Loucy (cell line): ENCODE measurements around the gene MSRB2.

Experiments used
- H2AFZ ChIP-seq: fragments of 200-600 bp; sonication (generic); 2 replicates; pipeline ENCODE4 v1.6.0; 2016; ENCODE audit warnings: antibody characterized with exemption, mild to moderate bottlenecking, low read length, moderate library complexity
- H3F3A ChIP-seq: fragments of 200-600 bp; 2 replicates; pipeline ENCODE4 v1.6.0; 2016; ENCODE audit warnings: antibody characterized with exemption, low read depth, mild to moderate bottlenecking
- H3K27me3 ChIP-seq: fragments of 200-600 bp; sonication (generic); 2 replicates; pipeline ENCODE4 v1.6.1; 2014; ENCODE audit warnings: low read length, mild to moderate bottlenecking; ENCODE audit not compliant: insufficient read depth, poor library complexity, severe bottlenecking
- H3K36me3 ChIP-seq: fragments of 200-600 bp; sonication (generic); 2 replicates; pipeline ENCODE4 v1.6.1; 2016; ENCODE audit warnings: low read length; ENCODE audit not compliant: insufficient read depth
- H3K4me1 ChIP-seq: fragments of 200-600 bp; sonication (generic); 2 replicates; pipeline ENCODE4 v1.5.1; 2014; ENCODE audit warnings: low read length, mild to moderate bottlenecking; ENCODE audit not compliant: insufficient read depth, poor library complexity, severe bottlenecking
- H3K4me2 ChIP-seq: fragments of 200-600 bp; sonication (generic); 2 replicates; pipeline ENCODE4 v1.6.0; 2014; ENCODE audit warnings: antibody characterized with exemption, low read length, low read depth, mild to moderate bottlenecking; ENCODE audit not compliant: poor library complexity, severe bottlenecking
- H3K4me3 ChIP-seq: fragments of 200-600 bp; sonication (generic); 2 replicates; pipeline ENCODE4 v1.5.1; 2014; ENCODE audit warnings: low read length, mild to moderate bottlenecking, mixed read lengths; ENCODE audit not compliant: poor library complexity, severe bottlenecking
- H3K79me2 ChIP-seq: fragments of 200-600 bp; sonication (generic); 2 replicates; pipeline ENCODE4 v1.6.1; 2014; ENCODE audit warnings: low read length; ENCODE audit not compliant: insufficient read depth
- H3K9ac ChIP-seq: fragments of 200-600 bp; sonication (generic); 2 replicates; pipeline ENCODE4 v1.6.0; 2014; ENCODE audit warnings: mild to moderate bottlenecking, low read depth, low read length, moderate library complexity; ENCODE audit not compliant: poor library complexity, severe bottlenecking
- H3K9me2 ChIP-seq: fragments of 200-600 bp; sonication (generic); replicated peaks from 2 replicates; pipeline ENCODE4 v1.6.1; 2016; ENCODE audit warnings: low read depth, low read length, mixed read lengths
- H3K9me3 ChIP-seq: fragments of 200-600 bp; sonication (generic); 2 replicates; pipeline ENCODE4 v1.6.1; 2014; ENCODE audit warnings: mild to moderate bottlenecking, antibody characterized with exemption, low read length, low read depth; ENCODE audit not compliant: insufficient read depth
- H4K20me1 ChIP-seq: fragments of 200-600 bp; sonication (generic); 2 replicates; pipeline ENCODE4 v1.6.0; 2014; ENCODE audit warnings: antibody characterized with exemption, low read length, mild to moderate bottlenecking; ENCODE audit not compliant: insufficient read depth, poor library complexity, severe bottlenecking
- CTCF ChIP-seq: fragments of 200-600 bp; sonication (generic); conservative IDR thresholded peaks from 2 replicates; pipeline ENCODE4 v1.5.1; 2014; ENCODE audit warnings: mild to moderate bottlenecking, antibody characterized with exemption, low read length
- EZH2phosphoT487 ChIP-seq: fragments of 200-600 bp; IDR thresholded peaks from 2 replicates; pipeline ENCODE4 v1.6.1; 2018; ENCODE audit warnings: antibody characterized with exemption, mild to moderate bottlenecking, moderate library complexity, borderline replicate concordance

The MSRB2 gene

GRCh38 chr10:23171232-23171876, 76.0 kb downstream of the MSRB2 start:
- Histone ChIP-seq H3K27me3 (no peaks in the 10 kb centered on the region), H3K79me2 (no peaks in the 10 kb centered on the region), H3K36me3 (no peaks in the 10 kb centered on the region), H3K4me2 (no peak overlapping the region), H3K9ac (no peak overlapping the region), H3K4me1 (no peaks in the 10 kb centered on the region), H3K9me2 (no peaks in the 10 kb centered on the region), H3F3A (no peaks in the 10 kb centered on the region), H2AFZ (no peak overlapping the region), H3K4me3 (no peak overlapping the region), H4K20me1 (no peaks in the 10 kb centered on the region), H3K9me3 (no peaks in the 10 kb centered on the region)
- TF ChIP-seq CTCF = no peak
- TF ChIP-seq EZH2phosphoT487 = no peak
